Measurements from ENCODE around the gene OBSCN.
"Not testable (repeated sequence)": the region's sequence is repeated elsewhere in the genome, so short reads cannot be mapped to it uniquely, and the experiment has no call there.

Gene OBSCN

DNA sequence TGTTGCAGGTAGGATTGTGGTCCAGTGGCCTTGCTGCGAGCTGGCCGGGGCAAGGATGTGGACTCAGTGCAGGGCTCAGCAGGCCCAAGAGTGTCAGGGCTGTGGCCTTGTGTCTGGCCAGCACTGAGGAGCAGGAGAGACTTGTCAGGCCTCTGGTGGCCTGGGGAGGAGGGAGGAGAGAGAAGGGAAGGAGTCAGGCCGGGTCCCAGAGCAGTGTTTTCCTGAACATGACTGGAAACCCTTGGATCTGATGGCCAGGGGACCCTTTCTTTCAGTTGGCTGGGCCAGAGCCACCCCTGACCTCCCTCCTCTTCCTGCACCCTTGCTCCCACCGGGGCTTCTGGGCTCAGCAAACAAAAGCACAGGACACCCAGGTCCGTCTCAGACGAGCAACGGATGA is 37.2 kb upstream of the OBSCN start:
- no peak for DNase-seq

DNA sequence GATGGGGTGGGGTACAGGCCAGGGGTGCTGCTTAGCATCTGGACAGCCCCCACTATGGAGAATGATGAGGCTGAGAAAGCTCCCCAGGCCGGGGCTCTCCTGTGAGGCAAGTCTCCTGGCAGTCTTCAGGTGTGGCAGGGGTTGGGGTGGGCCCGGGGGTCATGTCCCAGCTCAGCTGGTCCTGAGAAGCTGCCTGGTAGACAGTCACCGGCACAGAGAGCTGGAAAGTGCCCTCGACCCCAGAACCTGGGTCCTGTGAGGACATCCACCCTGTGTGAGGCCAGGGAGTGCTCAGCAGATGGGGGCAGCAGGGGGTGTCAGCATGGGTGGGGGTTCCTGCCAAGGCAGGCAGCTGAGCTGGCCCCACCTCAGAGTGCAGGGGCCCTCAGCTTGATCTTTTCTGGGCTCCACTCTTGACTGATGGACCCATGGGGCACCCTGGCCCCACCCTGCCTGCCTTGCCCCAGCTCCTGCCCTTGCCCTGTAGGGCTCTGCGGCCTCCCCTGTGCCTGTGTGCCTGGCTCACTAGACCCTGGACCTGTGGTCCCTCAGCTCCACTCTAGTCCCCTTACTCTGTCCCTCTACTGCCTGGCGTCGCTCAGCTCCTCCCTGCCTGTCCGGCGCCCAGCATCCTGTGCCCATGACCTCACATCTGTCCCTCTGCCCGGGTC is 36.5 kb upstream of the OBSCN start:
- DNase-seq = no peak

DNA sequence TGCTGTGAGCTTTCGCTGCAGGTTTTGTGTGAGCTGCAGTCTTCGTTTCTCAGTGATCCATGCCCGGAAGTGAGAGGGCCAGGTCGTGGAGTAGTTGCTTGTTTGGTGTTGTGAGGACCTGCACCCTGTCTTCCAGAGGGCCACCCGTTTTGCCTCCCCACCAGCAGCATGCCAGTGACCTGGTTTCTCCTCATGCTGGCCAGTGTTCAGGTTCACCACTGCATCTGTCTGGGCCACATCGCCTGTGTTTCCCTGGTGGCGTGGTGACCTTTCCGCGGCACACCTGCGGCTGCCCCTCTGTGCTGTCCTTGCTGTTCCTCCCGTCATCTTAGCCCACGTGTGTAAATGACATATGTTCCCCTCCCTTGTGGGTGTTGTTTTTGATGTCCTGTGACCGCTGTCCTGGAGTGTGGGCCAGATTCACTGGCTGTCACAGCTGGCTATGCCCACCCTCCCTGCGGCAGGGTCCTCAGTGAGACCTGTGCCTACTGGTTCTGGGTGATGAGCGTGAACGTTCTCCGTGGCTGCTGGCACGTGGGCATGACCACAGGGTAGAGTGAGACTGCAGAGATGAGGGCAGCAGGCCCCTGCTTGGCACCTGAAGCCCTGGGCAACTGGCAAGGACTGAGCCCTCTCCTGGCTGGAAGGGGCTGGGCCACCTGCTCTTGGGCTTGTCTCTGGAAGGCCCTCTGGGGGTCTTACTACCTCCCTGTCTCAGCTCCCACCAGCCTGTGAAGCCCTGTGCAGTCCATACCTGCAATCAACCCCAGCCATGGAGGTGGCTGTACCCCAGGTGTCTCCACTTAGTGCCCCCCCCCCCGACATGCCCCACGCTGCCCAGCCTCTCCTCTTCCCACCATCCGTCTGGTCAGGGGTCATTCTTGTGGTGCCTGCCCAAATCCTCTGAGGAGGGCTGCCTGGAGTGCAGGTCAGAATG is 35.0 kb upstream of the OBSCN start:
- DNase-seq = no peak

DNA sequence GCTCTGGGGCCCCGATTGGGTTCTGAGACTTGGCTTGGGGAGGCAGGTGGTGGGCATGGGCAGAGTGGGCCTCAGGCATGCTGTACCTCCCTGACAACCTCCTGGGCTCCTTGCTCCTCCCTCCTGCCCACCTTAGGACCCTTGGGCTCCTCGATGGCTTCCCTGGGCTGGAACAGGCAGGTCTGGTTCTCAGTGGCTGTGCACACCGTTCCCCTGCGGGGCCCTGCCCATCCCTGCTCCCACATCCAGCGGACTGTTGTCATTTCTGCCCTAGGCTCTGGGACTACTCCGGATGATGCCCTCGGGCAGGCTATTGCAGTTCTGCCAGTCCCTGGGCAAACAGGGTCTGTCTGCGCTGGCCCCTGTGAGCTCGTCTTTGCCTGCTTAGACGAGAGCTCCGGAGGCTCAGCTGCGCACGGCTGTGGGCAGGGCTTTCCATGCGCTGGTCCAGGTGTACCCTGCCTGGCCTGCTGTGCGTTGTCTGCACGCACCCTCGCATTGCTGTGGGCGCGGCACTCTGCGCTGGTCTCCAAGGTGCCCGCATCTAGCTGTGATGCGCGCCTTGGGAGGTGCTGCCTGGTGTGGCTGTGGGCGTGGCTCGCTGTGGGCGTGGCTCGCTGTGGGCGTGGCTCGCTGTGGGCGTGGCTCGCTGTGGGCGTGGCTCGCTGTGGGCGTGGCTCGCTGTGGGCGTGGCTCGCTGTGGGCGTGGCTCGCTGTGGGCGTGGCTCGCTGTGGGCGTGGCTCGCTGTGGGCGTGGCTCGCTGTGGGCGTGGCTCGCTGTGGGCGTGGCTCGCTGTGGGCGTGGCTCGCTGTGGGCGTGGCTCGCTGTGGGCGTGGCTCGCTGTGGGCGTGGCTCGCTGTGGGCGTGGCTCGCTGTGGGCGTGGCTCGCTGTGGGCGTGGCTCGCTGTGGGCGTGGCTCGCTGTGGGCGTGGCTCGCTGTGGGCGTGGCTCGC is 34.0 kb upstream of the OBSCN start:
- DNase-seq = not testable (repeated sequence)

DNA sequence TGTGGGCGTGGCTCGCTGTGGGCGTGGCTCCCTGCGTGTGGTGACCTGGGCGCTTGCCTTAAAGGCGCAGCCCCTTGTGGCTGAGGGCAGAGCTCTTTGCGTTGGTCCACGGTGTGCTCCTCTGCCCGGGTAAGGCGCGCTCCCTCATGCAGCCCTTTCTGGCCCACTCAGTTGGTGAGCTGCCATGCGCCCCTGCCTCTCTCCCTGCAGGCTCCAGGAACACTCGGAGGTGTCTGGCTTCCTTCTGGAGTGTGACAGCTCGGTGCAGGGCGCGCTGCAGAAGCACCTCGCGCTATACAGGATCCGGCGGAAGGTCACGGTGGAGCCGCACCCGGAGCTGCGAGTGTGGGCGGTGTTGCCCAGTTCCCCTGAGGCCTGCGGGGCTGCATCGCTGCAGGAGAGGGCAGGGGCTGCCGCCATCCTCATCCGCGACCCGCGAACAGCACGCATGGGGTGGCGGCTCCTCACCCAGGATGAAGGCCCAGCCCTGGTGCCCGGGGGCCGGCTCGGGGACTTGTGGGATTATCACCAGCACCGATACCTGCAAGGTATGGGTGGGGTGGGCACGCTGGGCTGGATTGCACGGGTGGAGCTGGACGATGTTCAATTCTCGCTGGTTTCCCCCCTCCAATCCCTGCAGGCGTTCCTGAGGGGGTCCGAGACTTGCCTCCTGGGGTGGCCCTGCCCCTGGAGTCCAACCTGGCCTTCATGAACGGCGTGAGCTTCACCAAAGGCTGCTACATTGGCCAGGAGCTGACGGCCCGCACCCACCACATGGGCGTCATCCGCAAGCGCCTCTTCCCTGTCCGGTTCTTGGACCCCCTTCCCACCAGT is 33.1 kb upstream of the OBSCN start:
- DNase-seq = no peak

DNA sequence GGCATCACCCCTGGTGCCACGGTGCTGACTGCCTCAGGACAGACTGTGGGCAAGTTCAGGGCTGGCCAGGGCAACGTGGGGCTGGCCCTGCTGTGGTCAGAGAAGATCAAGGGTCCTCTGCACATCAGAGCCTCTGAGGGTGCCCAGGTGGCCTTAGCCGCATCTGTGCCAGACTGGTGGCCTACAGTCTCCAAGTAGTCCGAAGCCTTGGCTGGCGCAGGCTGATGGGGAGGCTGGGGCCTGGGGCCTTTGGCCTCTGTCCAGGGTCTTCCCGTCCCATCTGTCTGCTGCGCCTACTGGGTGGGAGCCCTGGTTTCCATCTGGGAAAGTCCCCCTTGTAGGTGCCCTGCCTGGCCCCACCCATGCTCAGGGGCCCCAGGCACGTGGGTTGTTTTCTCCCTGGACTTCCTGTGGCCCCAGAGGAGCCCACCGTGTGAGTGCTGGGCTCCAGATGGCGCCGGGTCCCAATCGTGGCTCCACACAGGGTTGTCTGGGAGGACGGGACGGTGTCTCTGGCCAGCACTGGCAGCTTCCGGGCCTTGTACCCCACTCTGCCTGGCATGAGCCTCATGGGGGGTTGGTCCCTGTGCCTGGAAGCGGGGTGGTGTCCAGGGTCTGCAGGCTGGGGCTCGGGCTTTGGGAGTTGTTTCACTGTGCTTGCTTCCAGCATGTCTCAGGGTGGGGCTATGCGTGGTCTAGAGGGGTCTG is 32.4 kb upstream of the OBSCN start:
- DNase-seq = no peak

DNA sequence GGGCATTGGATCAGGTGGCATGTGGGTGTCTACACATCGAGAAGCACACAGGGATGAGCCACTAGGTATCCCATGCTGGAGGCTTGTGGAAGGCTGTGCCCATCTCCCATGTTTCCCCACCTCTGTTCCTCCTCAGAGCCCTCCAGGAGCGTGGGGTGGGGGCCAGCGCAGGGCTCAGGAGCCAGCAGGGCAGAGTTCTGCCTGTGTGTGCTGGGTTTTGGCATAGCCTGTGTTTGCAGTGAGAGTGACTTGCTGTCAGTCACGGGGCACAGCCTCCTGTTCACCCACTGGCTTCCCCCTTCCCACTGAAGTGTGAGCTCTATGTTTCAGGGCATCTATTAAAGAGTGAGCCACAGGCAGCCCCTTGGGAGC is 31.8 kb upstream of the OBSCN start:
- no peak for DNase-seq

DNA sequence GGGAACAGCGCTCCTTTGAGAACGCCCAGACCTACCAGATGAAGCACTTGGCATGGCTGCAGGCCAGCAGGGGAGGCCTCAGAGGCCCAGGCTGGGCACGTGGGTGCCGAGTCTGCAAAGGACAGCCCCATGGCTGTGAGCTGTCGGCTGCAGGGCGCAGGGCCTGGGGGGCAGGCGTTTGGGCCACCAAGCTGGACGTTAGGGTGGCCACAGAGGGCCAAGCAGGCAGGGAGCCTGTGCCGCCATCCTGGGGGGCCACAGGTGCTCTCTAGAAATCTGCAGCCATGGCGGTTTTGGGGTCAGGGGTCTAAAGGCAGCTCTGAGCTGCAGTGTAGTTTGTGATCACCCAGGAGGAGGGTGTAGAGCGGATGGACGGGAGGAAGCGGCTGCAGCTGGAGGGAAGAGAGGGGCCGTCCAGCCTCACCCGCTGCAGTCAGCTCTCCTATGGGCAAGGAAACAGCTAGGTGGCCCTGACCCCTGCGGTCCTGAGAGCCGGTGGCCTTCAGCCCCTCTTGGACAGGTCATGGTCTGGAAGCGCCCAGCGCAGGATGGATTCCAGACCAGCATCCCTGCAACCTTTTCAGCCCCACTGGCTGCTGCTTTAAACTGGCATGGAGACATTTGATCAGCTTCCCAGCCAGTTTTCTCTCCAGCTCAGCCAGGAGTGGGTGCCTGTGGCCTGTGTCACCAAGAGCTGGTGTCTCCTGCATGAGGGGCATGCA is 31.2 kb upstream of the OBSCN start:
- DNase-seq = no peak

DNA sequence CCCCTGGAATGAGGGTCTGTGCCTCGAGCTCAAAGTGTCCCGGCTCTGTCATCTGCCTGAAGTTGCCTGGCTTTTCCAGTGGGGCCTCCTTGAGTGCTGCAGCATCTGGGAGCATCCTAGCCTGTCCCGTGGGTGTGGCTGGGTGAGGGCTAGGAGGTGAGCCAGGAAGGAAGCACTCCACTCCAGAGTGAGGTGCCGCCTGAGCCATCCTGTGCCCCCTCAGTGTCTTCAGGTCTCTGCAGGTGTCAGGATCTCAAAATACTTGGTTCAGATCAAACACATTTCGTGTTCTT is 30.7 kb upstream of the OBSCN start:
- no peak for DNase-seq

DNA sequence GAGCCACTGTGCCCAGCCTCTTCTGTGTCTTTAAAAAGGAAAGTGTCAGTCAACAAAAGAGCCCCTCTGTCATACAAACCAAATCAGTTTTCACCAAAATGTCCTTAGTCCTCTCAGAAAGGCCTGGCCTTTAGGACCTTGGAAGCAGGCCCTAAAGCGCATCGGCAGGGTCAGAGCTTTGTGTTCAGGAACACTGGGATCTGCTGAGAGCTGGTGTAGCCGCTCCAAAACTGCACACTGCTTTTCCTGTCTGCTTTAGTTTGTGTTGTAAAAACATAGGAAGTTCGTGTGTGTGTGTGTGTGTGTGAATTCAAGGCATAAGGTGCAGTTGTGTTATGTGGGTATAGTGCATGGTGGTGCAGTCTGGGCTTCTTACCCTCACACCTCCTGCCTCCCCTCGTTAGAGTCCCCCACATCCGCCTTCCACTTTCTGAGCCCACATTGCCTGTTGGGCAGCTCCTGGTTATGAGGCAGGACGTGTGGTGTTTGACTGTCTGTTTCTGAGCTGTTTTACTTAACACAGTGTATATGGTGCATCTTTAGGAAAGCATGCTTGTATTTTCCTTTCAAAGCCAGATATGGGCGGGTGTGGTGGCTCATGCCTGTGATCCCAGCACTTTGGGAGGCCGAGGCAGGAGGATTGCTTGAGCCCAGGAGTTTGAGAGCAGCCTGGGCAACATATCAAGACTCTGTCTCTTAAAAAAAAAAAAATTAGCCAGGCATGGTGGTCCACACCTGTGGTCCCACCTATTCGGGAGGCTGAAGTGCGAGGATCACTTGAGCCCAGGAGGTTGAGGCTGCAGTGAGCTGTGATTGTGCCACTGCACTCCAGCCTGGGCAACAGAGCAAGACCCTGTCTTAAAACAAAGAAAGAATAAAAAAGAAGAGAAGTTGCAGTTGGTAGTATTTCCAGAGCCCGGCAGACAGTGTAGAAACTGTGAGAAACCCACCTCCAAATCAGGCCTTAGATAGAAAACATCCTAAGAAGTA is 29.8 kb upstream of the OBSCN start:
- DNase-seq = no peak

DNA sequence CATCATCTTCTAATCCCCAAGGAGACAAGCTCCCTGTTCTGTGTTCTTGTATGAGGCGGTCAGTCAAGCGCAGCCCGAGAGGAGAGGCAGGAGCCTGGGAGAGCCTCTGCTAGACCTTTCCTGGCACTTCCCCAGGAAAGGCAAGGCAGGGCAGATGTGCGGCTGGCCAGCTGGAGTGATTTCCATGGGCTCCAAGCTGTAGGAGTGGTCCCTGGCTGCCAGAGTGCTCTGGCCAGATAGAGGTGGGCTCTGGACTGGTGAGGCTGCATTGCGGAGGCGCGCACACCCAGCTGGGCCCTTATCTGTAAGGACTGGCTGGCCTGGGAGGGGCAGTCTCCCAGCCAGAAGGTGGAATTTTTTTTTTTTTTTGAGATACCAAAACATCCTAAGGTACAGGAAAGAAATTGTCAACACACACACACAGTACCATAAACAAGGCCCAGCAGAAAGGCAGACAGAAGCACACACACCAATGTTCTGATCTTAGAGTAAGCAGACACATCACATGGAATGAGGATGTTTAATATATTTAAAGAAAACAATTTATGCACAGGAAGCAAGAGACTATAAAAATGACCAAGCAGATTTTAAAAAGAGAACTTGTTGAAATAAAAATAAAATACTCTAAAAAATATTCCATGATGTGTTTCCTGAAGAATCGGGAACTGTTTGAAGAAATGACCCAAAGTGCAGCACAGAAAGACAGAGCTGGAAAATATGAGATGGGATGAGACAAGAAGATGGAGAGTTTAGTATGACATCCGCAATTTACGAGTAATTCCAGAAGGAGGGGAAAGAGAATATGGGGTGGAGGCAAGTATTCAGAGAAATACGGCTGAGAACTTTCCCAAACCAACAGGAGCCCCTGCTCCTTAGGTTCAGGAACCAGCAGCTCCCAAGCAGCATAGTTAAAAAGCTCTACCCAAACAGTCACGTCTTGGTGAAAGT is 28.8 kb upstream of the OBSCN start:
- no peak for DNase-seq

DNA sequence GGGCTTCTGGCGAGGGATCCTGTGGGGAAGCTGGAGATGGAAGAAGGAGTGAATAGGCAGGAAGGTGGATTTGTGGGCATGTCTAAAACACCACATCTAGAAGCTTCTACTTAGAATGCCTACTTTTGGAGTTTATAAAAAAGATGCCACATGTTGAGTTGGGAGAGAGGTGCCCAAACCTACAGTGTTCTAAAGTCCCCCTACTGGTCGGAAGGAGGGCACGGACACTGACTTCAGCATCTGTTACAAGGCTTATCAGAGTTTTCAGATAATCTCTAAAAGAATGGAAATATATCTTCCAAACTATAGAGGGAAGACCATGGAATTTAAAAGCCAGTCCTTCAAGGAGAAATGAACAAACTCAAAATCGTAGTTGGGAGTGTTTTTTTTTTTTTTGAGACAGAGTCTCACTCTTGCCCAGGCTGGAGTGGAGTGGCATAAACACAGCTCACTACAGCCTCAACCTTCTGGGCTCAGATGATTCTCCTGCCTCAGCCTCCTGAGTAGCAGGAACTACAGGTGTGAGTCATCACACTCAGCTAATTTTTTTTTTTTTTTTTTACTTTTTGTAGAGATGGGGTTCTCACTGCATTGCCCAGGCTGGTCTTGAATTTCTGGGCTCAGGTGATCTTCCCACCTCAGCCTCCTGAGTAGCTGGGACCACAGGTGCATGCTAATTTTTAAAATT is 27.4 kb upstream of the OBSCN start:
- DNase-seq = no peak

DNA sequence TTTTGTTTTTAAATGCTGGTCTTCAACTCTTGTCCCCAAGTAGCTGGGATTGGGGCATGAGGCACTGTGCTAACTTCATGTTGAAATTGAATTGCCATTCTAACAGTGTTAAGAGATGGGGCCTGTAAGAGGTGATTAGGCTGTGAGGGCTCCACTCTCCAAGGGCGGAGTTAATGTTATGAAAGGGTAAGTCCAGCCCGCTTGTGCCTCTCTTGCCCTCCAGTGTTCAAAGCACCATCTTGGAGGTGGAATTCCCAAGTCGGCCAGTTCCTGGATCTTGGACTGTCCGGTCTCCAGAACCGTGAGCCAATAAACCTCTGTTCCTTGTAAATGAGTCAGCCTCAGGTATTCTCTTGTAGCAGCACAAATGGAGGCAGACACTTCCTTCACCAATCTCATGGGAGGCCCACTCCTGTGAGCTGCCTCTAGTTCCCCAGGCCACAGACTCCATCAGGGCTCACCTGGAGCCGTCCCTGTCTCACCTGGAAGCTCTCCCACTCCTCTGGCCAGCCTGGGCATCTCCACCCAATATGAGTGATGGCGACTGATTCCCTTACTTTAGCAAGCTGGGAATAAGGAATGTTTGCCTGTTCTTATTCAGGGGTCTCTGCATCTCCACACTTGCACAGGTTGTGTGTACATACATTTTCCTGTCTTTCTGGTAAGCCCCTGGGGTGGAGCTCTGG is 26.7 kb upstream of the OBSCN start:
- DNase-seq = no peak

DNA sequence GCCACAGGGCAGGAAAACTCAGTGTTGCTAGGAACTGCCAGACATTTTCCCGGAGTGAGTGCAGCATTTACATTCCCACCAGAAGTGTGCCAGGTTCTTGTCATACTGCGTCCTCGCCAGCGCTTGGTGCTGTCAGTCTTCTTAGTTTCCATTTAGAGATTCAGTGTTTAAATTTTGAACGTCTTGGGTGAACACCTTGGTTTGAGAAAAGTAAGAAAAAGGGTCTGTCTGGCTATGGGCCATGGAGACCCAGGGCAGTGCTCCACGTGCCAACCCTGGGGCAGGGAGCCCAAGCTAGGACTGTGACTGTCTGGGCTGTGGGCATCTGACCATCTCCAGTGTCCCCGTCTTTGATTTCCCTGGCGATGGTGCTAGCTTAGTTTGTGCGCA is 26.2 kb upstream of the OBSCN start:
- no peak for DNase-seq

DNA sequence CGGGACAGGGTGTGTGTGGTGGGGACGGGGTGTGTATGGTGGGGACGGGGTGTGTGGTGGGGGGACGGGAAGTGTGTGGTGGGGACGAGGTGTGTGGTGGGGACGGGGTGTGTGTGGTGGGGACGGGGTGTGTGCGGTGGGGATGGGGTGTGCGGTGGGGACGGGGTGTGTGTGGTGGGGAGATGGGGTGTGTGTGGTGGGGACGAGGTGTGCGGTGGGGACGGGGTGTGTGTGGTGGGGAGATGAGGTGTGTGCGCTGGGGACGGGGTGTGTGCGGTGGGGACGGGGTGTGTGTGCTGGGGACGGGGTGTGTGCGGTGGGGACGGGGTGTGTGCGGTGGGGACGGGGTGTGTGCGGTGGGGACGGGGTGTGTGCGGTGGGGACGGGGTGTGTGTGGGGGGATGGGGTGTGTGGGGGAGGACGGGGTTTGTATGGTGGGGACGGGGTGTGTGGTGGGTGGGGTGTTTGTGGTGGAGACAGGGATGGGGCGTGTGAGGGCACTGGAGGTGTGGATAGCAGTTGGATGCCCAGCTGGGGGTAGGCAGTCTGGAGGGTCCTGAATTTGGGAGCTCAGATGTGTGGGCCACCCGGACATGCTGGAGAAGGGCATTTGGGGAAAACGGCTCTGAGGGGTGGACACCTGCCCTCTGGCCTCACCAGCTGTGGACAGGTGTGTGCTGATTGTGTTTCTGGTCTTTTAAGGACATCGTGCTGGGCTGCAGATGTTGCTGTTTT is 25.4 kb upstream of the OBSCN start:
- DNase-seq = no peak

DNA sequence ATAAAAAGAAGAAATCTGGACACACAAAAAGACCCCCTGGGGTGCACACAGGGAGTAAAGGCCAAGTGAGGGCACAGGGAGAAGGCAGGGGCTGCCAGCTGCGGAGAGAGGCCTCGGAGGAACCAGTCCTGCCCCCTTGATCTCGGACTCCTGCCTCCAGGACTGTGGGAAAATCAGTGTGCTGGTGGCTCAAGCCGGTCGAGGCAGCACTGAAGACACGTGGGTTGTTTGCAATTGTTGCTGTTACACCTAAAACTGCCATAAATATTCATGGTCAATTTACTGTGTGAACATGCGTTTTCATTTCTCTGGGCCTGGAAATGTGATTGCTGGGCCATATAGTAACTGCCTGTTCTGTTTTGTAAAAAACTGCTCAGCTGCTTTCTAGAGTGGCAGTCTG is 23.7 kb upstream of the OBSCN start:
- no peak for DNase-seq

DNA sequence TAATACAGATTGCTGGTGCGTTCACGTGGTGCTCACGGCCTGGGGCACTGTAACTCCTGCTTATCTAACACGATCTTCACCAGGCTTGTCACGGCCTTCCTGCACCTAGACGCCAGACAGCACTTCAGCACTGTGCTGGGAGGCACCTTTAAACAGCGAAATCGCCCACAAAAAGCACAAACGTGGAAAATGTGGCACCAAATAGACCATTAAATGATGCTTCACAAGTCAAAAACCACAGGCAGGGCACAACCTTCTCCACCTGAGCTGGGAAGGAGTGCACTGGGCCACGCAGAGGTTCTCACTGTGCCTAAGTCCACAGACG is 22.2 kb upstream of the OBSCN start:
- no peak for DNase-seq

All from fibroblast of skin of scalp (primary cell).